22Rv1 (cell line): Measurements from ENCODE around the gene CDC73.

ENCODE experiments used
- ZFX ChIP-seq: fragments of 450-650 bp; IDR thresholded peaks from 2 replicates; pipeline ENCODE4 v1.6.1; 2017; ENCODE audit warnings: antibody characterized with exemption, borderline replicate concordance
- TF ChIP-seq, protein P1 (sequence below): fragments of 450-650 bp; IDR thresholded peaks from 2 replicates; pipeline ENCODE4 v1.5.1; 2017; ENCODE audit warnings: mild to moderate bottlenecking

DNA sequence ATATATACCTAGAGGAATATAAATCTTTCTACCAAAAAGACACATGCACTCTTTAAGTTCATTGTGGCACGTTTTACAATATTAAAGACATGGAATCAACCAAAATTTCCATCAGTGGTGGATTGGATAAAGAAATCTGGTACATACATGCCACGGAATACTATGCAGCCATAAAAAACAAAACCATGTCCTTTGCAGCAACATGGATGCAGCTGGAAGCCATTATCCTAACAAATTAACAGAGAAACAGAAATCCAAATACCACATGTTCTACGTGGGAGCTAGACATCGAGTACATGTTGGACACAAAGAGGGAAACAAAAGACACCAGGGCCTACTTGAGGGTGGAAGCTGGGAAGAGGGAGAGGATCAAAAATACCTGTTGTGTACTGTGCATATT, 97.6 kb downstream of the CDC73 start:
- TF ChIP-seq, protein P1, sequence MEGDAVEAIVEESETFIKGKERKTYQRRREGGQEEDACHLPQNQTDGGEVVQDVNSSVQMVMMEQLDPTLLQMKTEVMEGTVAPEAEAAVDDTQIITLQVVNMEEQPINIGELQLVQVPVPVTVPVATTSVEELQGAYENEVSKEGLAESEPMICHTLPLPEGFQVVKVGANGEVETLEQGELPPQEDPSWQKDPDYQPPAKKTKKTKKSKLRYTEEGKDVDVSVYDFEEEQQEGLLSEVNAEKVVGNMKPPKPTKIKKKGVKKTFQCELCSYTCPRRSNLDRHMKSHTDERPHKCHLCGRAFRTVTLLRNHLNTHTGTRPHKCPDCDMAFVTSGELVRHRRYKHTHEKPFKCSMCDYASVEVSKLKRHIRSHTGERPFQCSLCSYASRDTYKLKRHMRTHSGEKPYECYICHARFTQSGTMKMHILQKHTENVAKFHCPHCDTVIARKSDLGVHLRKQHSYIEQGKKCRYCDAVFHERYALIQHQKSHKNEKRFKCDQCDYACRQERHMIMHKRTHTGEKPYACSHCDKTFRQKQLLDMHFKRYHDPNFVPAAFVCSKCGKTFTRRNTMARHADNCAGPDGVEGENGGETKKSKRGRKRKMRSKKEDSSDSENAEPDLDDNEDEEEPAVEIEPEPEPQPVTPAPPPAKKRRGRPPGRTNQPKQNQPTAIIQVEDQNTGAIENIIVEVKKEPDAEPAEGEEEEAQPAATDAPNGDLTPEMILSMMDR = no peak
- TF ChIP-seq ZFX = no peak
